IPS-18a (cell line): ENCODE results near the gene LDLRAD4.
"Not testable (repeated sequence)": the region's sequence is repeated elsewhere in the genome, so short reads cannot be mapped to it uniquely, and the experiment has no call there.

Experiments
- H3K27ac ChIP-seq: one replicate; pipeline ENCODE4 v1.5.1; 2013; ENCODE audit warnings: low read length
- H3K27me3 ChIP-seq: one replicate; pipeline ENCODE4 v1.6.1; 2013; ENCODE audit warnings: mild to moderate bottlenecking, low read length; ENCODE audit not compliant: control insufficient read depth, insufficient read depth
- H3K36me3 ChIP-seq: one replicate; pipeline ENCODE4 v1.6.1; 2013; ENCODE audit warnings: low read depth, low read length; ENCODE audit not compliant: control insufficient read depth
- H3K4me1 ChIP-seq: one replicate; pipeline ENCODE4 v1.6.1; 2013; ENCODE audit warnings: low read depth, low read length; ENCODE audit not compliant: control insufficient read depth
- H3K4me3 ChIP-seq: one replicate; pipeline ENCODE4 v1.5.1; 2013; ENCODE audit warnings: low read length
- H3K9ac ChIP-seq: one replicate; pipeline ENCODE4 v1.6.1; 2013; ENCODE audit warnings: mild to moderate bottlenecking, low read length, moderate library complexity
- H3K9me3 ChIP-seq: one replicate; pipeline ENCODE4 v1.6.1; 2013; ENCODE audit warnings: low read depth, low read length; ENCODE audit not compliant: control insufficient read depth

Gene LDLRAD4

GRCh38 chr18:13254971-13255927, 36.7 kb downstream of the LDLRAD4 start:
- Histone ChIP-seq H3K9ac (no peak overlapping the region), H3K4me1 (peaks cover 16% of the 10 kb centered on the region), H3K36me3 (no peaks in the 10 kb centered on the region), H3K27me3 (no peaks in the 10 kb centered on the region), H3K27ac (no peak overlapping the region), H3K4me3 (no peak overlapping the region), H3K9me3 (no peaks in the 10 kb centered on the region)

GRCh38 chr18:13256444-13257305, 38.1 kb downstream of the LDLRAD4 start:
- Histone ChIP-seq H3K9ac (no peak overlapping the region), H3K4me1 (peaks cover 16% of the 10 kb centered on the region), H3K4me3 (no peak overlapping the region), H3K27ac (no peak overlapping the region), H3K9me3 (no peaks in the 10 kb centered on the region), H3K27me3 (no peaks in the 10 kb centered on the region), H3K36me3 (no peaks in the 10 kb centered on the region)

GRCh38 chr18:13257361-13257980, 38.9 kb downstream of the LDLRAD4 start:
- H3K36me3 ChIP-seq, result no peaks in the 10 kb centered on the region
- no peaks in the 10 kb centered on the region for H3K9me3 ChIP-seq
- no peaks in the 10 kb centered on the region for H3K27me3 ChIP-seq
- no peak overlapping the region for H3K4me3 ChIP-seq
- no peak overlapping the region for H3K9ac ChIP-seq
- H3K4me1 ChIP-seq, result peaks cover 16% of the 10 kb centered on the region
- no peak overlapping the region for H3K27ac ChIP-seq

- Histone ChIP-seq H3K27ac (no peak overlapping the region), H3K36me3 (no peaks in the 10 kb centered on the region), H3K9me3 (no peaks in the 10 kb centered on the region), H3K4me1 (peaks cover 16% of the 10 kb centered on the region), H3K27me3 (no peaks in the 10 kb centered on the region), H3K9ac (no peak overlapping the region), H3K4me3 (no peak overlapping the region)
Observed at GRCh38 chr18:13258921-13259320, 40.4 kb downstream of the LDLRAD4 start.

GRCh38 chr18:13259701-13260100, 41.1 kb downstream of the LDLRAD4 start:
- Histone ChIP-seq H3K9ac (no peak overlapping the region), H3K9me3 (no peaks in the 10 kb centered on the region), H3K4me1 (peaks cover 16% of the 10 kb centered on the region), H3K27ac (no peak overlapping the region), H3K27me3 (no peaks in the 10 kb centered on the region), H3K4me3 (no peak overlapping the region), H3K36me3 (no peaks in the 10 kb centered on the region)

GRCh38 chr18:13260197-13260934, 41.8 kb downstream of the LDLRAD4 start:
- peaks cover 16% of the 10 kb centered on the region for H3K4me1 ChIP-seq
- no peaks in the 10 kb centered on the region for H3K36me3 ChIP-seq
- no peak overlapping the region for H3K4me3 ChIP-seq
- no peaks in the 10 kb centered on the region for H3K27me3 ChIP-seq
- no peak overlapping the region for H3K9ac ChIP-seq
- H3K27ac ChIP-seq, result no peak overlapping the region
- H3K9me3 ChIP-seq, result no peaks in the 10 kb centered on the region

- Histone ChIP-seq H3K27me3 (no peaks in the 10 kb centered on the region), H3K4me3 (no peak overlapping the region), H3K4me1 (peaks cover 16% of the 10 kb centered on the region), H3K27ac (no peak overlapping the region), H3K9me3 (no peaks in the 10 kb centered on the region), H3K9ac (no peak overlapping the region), H3K36me3 (no peaks in the 10 kb centered on the region)
Observed at GRCh38 chr18:13260935-13261640, 42.5 kb downstream of the LDLRAD4 start.

- H3K27ac ChIP-seq, result no peak overlapping the region
- peaks cover 10% of the 10 kb centered on the region for H3K4me1 ChIP-seq
- no peak overlapping the region for H3K9ac ChIP-seq
- no peaks in the 10 kb centered on the region for H3K9me3 ChIP-seq
- no peaks in the 10 kb centered on the region for H3K36me3 ChIP-seq
- no peaks in the 10 kb centered on the region for H3K27me3 ChIP-seq
- H3K4me3 ChIP-seq, result no peak overlapping the region
Observed at GRCh38 chr18:13261661-13262357, 43.2 kb downstream of the LDLRAD4 start.

GRCh38 chr18:13262358-13262680, 43.8 kb downstream of the LDLRAD4 start:
- H3K27me3 ChIP-seq, H3K4me3 ChIP-seq, H3K4me1 ChIP-seq, H3K27ac ChIP-seq, H3K9me3 ChIP-seq, H3K9ac ChIP-seq, H3K36me3 ChIP-seq: not testable (repeated sequence)
